Renal cortex interstitium (tissue), 11 donors: ENCODE measurements around the gene SYNPO2. TPM values are rescaled to one million over a fixed set of nuclear protein-coding genes. Genes with fewer than 3 reads are reported as not detected.
"Not testable (repeated sequence)": the region's sequence is repeated elsewhere in the genome, so short reads cannot be mapped to it uniquely, and the experiment has no call there.

ENCODE experiments used
- DNase-seq, 11 donors: peaks; one replicate each; pipeline ENCODE4 v3.0.0-alpha.2; 2013; ENCODE audit warnings: low read depth in 9 of 11, low spot score in 4 of 11; ENCODE audit errors: extremely low read depth in 1 of 11
- polyA plus RNA-seq, 3 donors: library from polyadenylated mRNA; unstranded; fragments of 120-200 nt; gene quantifications; one replicate each; pipeline ENCODE4 v1.2.1, GENCODE V29; 2013; ENCODE audit not compliant: insufficient read length in 3 of 3

The SYNPO2 gene
- polyA plus RNA-seq, 3 donors, result 13.2 to 16.2 (median 15.4) TPM

- DNase-seq, result no peak
These were observed 96.7 kb downstream of the SYNPO2 start for GRCh38 chr4:118985170-118986000.

- DNase-seq, result no peak
These were observed 99.4 kb downstream of the SYNPO2 start for GRCh38 chr4:118987959-118988634.

GRCh38 chr4:118988635-118988972 lies 100.0 kb downstream of the SYNPO2 start:
- no peak for DNase-seq

- DNase-seq, result no peak
These were observed 100.7 kb downstream of the SYNPO2 start for GRCh38 chr4:118989098-118990080.

- DNase-seq, result no peak
These were observed 103.0 kb downstream of the SYNPO2 start for GRCh38 chr4:118991686-118992085.

- DNase-seq, result no peak
These were observed 103.5 kb downstream of the SYNPO2 start for GRCh38 chr4:118992149-118992548.

- DNase-seq, result no peak
These were observed 104.7 kb downstream of the SYNPO2 start for GRCh38 chr4:118993333-118993732.

- DNase-seq, result no peak
These were observed 105.4 kb downstream of the SYNPO2 start for GRCh38 chr4:118994030-118994429.

GRCh38 chr4:118995693-118996391 lies 107.2 kb downstream of the SYNPO2 start:
- DNase-seq, result no peak

GRCh38 chr4:118997601-118998000 lies 108.9 kb downstream of the SYNPO2 start:
- DNase-seq, result no peak

- no peak for DNase-seq
These were observed 111.3 kb downstream of the SYNPO2 start for GRCh38 chr4:118999919-119000318.

- DNase-seq, result no peak
These were observed 111.7 kb downstream of the SYNPO2 start for GRCh38 chr4:119000400-119000799.

- no peak for DNase-seq
These were observed 113.8 kb downstream of the SYNPO2 start for GRCh38 chr4:119002476-119002875.

GRCh38 chr4:119003001-119003400 lies 114.3 kb downstream of the SYNPO2 start:
- DNase-seq, result not testable (repeated sequence)

GRCh38 chr4:119005928-119006460 lies 117.3 kb downstream of the SYNPO2 start:
- DNase-seq, result no peak

- no peak for DNase-seq
These were observed 120.1 kb downstream of the SYNPO2 start for GRCh38 chr4:119008761-119009160.

- not testable (repeated sequence) for DNase-seq
These were observed 121.6 kb downstream of the SYNPO2 start for GRCh38 chr4:119010221-119010620.

- no peak for DNase-seq
These were observed 122.4 kb downstream of the SYNPO2 start for GRCh38 chr4:119010909-119011606.
